PFSK-1 (cell line): ENCODE measurements around the gene PHLPP1.

Experiments
- FOXP2 ChIP-seq: optimal IDR thresholded peaks from 2 replicates; pipeline ENCODE3; 2011; ENCODE audit warnings: borderline replicate concordance, control low read depth, inconsistent platforms; ENCODE audit not compliant: insufficient read depth; ENCODE audit errors: extremely low read length, extremely low read depth
- POLR2AphosphoS5 ChIP-seq: IDR thresholded peaks from 2 replicates; pipeline ENCODE4 v1.6.1; 2012; ENCODE audit warnings: low read depth, mild to moderate bottlenecking, control low read depth, low read length, moderate library complexity
- REST ChIP-seq, 2 experiments: IDR thresholded peaks; 2 replicates each; pipeline versions ENCODE4 v1.6.1 to v1.8.0; 2011 to 2012; ENCODE audit warnings: low read depth in 2 of 2, low read length in 2 of 2, control low read depth in 1 of 2, inconsistent platforms in 1 of 2, mild to moderate bottlenecking in 1 of 2, moderate library complexity in 1 of 2; ENCODE audit not compliant: insufficient read depth in 1 of 2
- SIN3A ChIP-seq: IDR thresholded peaks from 2 replicates; pipeline ENCODE4 v1.6.1; 2012; ENCODE audit warnings: mild to moderate bottlenecking, low read length, moderate library complexity, borderline replicate concordance; ENCODE audit not compliant: insufficient read depth
- TAF1 ChIP-seq: IDR thresholded peaks from 2 replicates; pipeline ENCODE4 v1.6.1; 2012; ENCODE audit warnings: low read length, control low read depth, borderline replicate concordance; ENCODE audit not compliant: insufficient read depth

Gene PHLPP1

GRCh38 chr18:62777814-62778213 is 62.5 kb downstream of the PHLPP1 start:
- TF ChIP-seq TAF1 = no peak
- TF ChIP-seq SIN3A = no peak
- no peak for TF ChIP-seq REST (IDR thresholded peaks at IDR 0.05; ENCODE audit: insufficient read depth in 1 of 2, low read depth in 2 of 2, low read length in 2 of 2)
- TF ChIP-seq POLR2AphosphoS5 = no peak
- TF ChIP-seq FOXP2 = no peak

GRCh38 chr18:62778976-62779869 is 63.9 kb downstream of the PHLPP1 start:
- no peak for TF ChIP-seq POLR2AphosphoS5
- no peak for TF ChIP-seq SIN3A
- no peak for TF ChIP-seq FOXP2
- TF ChIP-seq REST (IDR thresholded peaks at IDR 0.05; ENCODE audit: insufficient read depth in 1 of 2, low read depth in 2 of 2, low read length in 2 of 2) = no peak
- no peak for TF ChIP-seq TAF1

- no peak for TF ChIP-seq FOXP2
- no peak for TF ChIP-seq SIN3A
- no peak for TF ChIP-seq REST (IDR thresholded peaks at IDR 0.05; ENCODE audit: insufficient read depth in 1 of 2, low read depth in 2 of 2, low read length in 2 of 2)
- no peak for TF ChIP-seq TAF1
- no peak for TF ChIP-seq POLR2AphosphoS5
Measured at GRCh38 chr18:62781262-62781661, 65.9 kb downstream of the PHLPP1 start.

GRCh38 chr18:62781893-62782292 is 66.6 kb downstream of the PHLPP1 start:
- no peak for TF ChIP-seq FOXP2
- no peak for TF ChIP-seq TAF1
- no peak for TF ChIP-seq REST (IDR thresholded peaks at IDR 0.05; ENCODE audit: insufficient read depth in 1 of 2, low read depth in 2 of 2, low read length in 2 of 2)
- no peak for TF ChIP-seq POLR2AphosphoS5
- no peak for TF ChIP-seq SIN3A
